Hepatocyte (in vitro differentiated cells): ENCODE measurements around the gene PTPRE. TPM values are rescaled to one million over a fixed set of nuclear protein-coding genes. Genes with fewer than 3 reads are reported as not detected.
A peak's percentile ranks its signal among the peaks of the same experiment; 100 is the strongest.

ENCODE experiments used
- DNase-seq: peaks from one replicate; pipeline ENCODE4 v3.0.0-alpha.2; 2016; ENCODE audit warnings: low spot score
- H2AFZ ChIP-seq: fragments of 200-600 bp; sonication (generic); 2 replicates; pipeline ENCODE4 v1.6.0; 2016; ENCODE audit warnings: antibody characterized with exemption, mild to moderate bottlenecking
- H3K27ac ChIP-seq: fragments of 200-600 bp; sonication (generic); 2 replicates; pipeline ENCODE4 v1.5.1; 2016; ENCODE audit warnings: mild to moderate bottlenecking
- H3K27me3 ChIP-seq: fragments of 200-600 bp; sonication (generic); 2 replicates; pipeline ENCODE4 v1.6.1; 2016
- H3K36me3 ChIP-seq: fragments of 200-600 bp; sonication (generic); replicated peaks from 2 replicates; pipeline ENCODE4 v1.5.1; 2016; ENCODE audit warnings: low read depth; ENCODE audit not compliant: insufficient read depth
- H3K4me1 ChIP-seq: fragments of 200-600 bp; sonication (generic); 2 replicates; pipeline ENCODE4 v1.5.1; 2016; ENCODE audit warnings: mild to moderate bottlenecking, moderate library complexity; ENCODE audit not compliant: insufficient read depth
- H3K4me2 ChIP-seq: fragments of 200-600 bp; sonication (generic); 2 replicates; pipeline ENCODE4 v1.6.0; 2016
- H3K4me3 ChIP-seq: fragments of 200-600 bp; sonication (generic); 2 replicates; pipeline ENCODE4 v1.5.1; 2016; ENCODE audit warnings: mild to moderate bottlenecking
- H3K79me2 ChIP-seq: fragments of 200-600 bp; sonication (generic); 2 replicates; pipeline ENCODE4 v1.6.0; 2017; ENCODE audit warnings: mild to moderate bottlenecking
- H3K9me2 ChIP-seq: fragments of 200-600 bp; sonication (generic); replicated peaks from 2 replicates; pipeline ENCODE4 v1.6.0; 2017; ENCODE audit warnings: mild to moderate bottlenecking; ENCODE audit not compliant: insufficient read depth
- H3K9me3 ChIP-seq: fragments of 200-600 bp; sonication (generic); 2 replicates; pipeline ENCODE4 v1.5.1; 2016; ENCODE audit warnings: low read depth, mild to moderate bottlenecking
- H4K20me1 ChIP-seq: fragments of 200-600 bp; sonication (generic); 2 replicates; pipeline ENCODE4 v1.6.0; 2016; ENCODE audit warnings: mild to moderate bottlenecking; ENCODE audit not compliant: insufficient read depth, poor library complexity, severe bottlenecking
- EZH2 ChIP-seq: fragments of 200-600 bp; sonication (generic); IDR thresholded peaks from 2 replicates; pipeline ENCODE4 v1.6.1; 2016; ENCODE audit warnings: antibody characterized with exemption, mild to moderate bottlenecking, borderline replicate concordance
- EZH2phosphoT487 ChIP-seq: fragments of 200-600 bp; sonication (generic); IDR thresholded peaks from one replicate; pipeline ENCODE4 v1.6.1; 2018; ENCODE audit warnings: antibody characterized with exemption, mild to moderate bottlenecking, low read depth, moderate library complexity; ENCODE audit not compliant: unreplicated experiment, severe bottlenecking
- WGBS: methylation state at CpG from one replicate; pipeline ENCODE4 v1.1.6; 2016; ENCODE audit warnings: low lambda C conversion rate; ENCODE audit errors: missing lambda C conversion rate; 5-methylcytosine and 5-hydroxymethylcytosine counted together
- polyA plus RNA-seq: library from polyadenylated mRNA; unstranded; fragments of >200 nt; fragmentation: Nextera tagmentation; extraction: Ambion mirVana; gene quantifications from 2 replicates; pipeline ENCODE4 v1.2.1, GENCODE V29; 2016
- total RNA-seq: library from RNA; depleted of rRNA; stranded (reverse); fragments of >200 nt; gene quantifications from 2 replicates; pipeline ENCODE4 v1.2.3, GENCODE V29; 2014
- TF ChIP-seq, protein P1 (sequence below): fragments of 200-600 bp; sonication (generic); IDR thresholded peaks from 2 replicates; pipeline ENCODE4 v1.5.1; 2016; ENCODE audit warnings: antibody characterized with exemption, mild to moderate bottlenecking; ENCODE audit not compliant: poor library complexity

Gene PTPRE
- total and polyA plus RNA-seq, 2 experiments from 2014 or later: 3.2 to 10.1 TPM

DNA sequence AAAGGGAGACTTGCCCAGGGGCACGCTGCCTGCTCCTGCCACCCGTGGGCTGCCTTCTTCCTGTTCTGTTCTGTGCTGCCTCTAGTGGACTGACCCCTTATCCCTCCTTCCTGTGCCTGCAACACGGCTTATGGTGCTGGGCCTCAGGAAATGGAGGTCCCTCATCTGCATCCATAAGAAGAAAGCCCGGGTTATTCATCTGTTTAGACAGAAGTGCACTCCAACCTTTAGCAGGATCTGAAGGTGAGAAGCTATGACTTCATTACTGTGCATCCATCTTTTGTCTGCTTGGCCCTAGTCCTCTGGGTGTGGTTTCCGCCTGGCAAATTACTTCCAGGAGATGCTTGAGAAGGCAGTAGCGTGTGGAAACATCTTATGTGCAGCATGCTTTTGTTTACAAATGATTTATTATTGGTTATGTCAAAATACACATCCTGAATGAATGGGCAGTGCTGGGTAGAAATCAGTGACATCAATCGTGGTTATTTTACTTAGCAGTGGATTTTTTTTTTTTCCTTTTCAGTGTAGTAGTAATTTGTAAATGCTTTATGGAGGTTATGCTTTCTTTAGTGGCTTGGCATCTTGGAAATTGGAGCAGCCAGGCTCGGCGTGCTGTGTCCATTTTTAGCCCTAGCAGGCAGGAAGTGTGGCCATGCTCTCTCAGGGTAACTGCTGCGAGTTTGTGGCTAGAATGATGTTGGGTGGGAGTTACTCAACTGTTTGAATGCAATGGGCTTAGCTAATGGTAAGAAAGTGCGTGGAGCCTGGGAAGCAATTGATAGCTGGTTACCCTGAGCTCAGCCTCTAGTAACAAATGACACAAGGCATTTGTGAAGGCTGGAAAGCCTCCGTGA is 12.7 kb downstream of the PTPRE start:
- 72% methylated on average over 12 of the region's 12 CpGs for WGBS

GRCh38 chr10:127920306-127921074 is 13.6 kb downstream of the PTPRE start:
- H3K9me2 ChIP-seq: no peaks in the 10 kb centered on the region
- no peaks in the 10 kb centered on the region for H4K20me1 ChIP-seq
- H3K4me3 ChIP-seq: no peak overlapping the region
- WGBS: 86% methylated on average over 11 of the region's 11 CpGs
- no peaks in the 10 kb centered on the region for H3K79me2 ChIP-seq
- H3K9me3 ChIP-seq: no peaks in the 10 kb centered on the region
- no peaks in the 10 kb centered on the region for H3K27me3 ChIP-seq
- no peak overlapping the region for H2AFZ ChIP-seq
- no peak overlapping the region for H3K27ac ChIP-seq
- H3K36me3 ChIP-seq: no peaks in the 10 kb centered on the region
- peaks cover 9% of the 10 kb centered on the region for H3K4me1 ChIP-seq
- TF ChIP-seq EZH2phosphoT487: no peak
- TF ChIP-seq, protein P1, sequence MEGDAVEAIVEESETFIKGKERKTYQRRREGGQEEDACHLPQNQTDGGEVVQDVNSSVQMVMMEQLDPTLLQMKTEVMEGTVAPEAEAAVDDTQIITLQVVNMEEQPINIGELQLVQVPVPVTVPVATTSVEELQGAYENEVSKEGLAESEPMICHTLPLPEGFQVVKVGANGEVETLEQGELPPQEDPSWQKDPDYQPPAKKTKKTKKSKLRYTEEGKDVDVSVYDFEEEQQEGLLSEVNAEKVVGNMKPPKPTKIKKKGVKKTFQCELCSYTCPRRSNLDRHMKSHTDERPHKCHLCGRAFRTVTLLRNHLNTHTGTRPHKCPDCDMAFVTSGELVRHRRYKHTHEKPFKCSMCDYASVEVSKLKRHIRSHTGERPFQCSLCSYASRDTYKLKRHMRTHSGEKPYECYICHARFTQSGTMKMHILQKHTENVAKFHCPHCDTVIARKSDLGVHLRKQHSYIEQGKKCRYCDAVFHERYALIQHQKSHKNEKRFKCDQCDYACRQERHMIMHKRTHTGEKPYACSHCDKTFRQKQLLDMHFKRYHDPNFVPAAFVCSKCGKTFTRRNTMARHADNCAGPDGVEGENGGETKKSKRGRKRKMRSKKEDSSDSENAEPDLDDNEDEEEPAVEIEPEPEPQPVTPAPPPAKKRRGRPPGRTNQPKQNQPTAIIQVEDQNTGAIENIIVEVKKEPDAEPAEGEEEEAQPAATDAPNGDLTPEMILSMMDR: no peak
- no peak for TF ChIP-seq EZH2
- H3K4me2 ChIP-seq: no peak overlapping the region
- no peak for DNase-seq

More for the DNA sequence above, 12.7 kb downstream of the PTPRE start:
- Histone ChIP-seq H3K4me1 (peaks cover 9% of the 10 kb centered on the region), H2AFZ (no peak overlapping the region), H3K4me3 (no peak overlapping the region), H3K27me3 (no peaks in the 10 kb centered on the region), H3K27ac (no peak overlapping the region), H3K4me2 (no peak overlapping the region), H4K20me1 (no peaks in the 10 kb centered on the region), H3K9me3 (no peaks in the 10 kb centered on the region), H3K9me2 (no peaks in the 10 kb centered on the region), H3K36me3 (no peaks in the 10 kb centered on the region), H3K79me2 (no peaks in the 10 kb centered on the region)
- no peak for DNase-seq
- TF ChIP-seq EZH2phosphoT487: no peak
- TF ChIP-seq, protein P1: peak; percentile 24

DNA sequence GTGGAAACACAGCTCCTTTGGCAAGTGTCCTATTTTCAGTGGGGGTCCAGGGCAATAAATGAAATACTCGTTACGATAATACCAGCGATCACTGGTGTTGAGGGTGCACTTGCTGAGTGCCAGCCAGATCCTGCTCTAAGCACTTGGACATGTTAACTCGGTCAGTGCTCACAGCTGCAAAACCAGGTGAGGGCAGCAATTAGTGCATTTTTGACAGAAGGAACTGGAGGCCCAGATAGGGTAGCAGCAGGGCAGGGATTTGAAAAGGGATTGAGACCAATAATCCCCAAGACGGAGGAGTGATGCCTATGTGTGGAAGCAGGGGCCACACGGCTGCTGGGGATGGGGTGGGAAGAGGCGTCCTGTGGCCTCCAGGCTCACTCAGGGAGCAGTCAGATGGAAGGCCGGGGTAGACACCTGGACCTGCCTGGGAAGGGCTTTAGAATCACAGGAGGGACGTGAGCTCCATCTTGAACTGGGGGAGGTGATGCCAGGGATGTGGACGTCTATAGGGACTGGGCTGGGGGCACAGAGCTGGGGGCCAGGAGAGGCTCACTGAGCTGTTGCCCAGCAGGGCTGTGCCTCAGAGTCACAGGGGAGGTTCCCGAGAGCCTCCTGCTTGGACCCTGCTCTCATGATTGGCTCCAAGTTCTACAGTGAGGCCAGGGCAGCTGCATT is 14.3 kb downstream of the PTPRE start:
- H3K27ac ChIP-seq: no peak overlapping the region
- peaks cover 9% of the 10 kb centered on the region for H3K4me1 ChIP-seq
- H4K20me1 ChIP-seq: no peaks in the 10 kb centered on the region
- H3K79me2 ChIP-seq: no peaks in the 10 kb centered on the region
- H3K9me3 ChIP-seq: no peaks in the 10 kb centered on the region
- DNase-seq: no peak
- 96% methylated on average over 10 of the region's 11 CpGs for WGBS
- no peaks in the 10 kb centered on the region for H3K9me2 ChIP-seq
- TF ChIP-seq EZH2phosphoT487 (no peak), EZH2 (no peak)
- TF ChIP-seq, protein P1: no peak
- H3K27me3 ChIP-seq: no peaks in the 10 kb centered on the region
- no peak overlapping the region for H3K4me3 ChIP-seq
- H3K36me3 ChIP-seq: no peaks in the 10 kb centered on the region
- no peak overlapping the region for H3K4me2 ChIP-seq
- H2AFZ ChIP-seq: no peak overlapping the region
